B cell (primary cell): Measurements from ENCODE around the gene PHF12. TPM values are rescaled to one million over a fixed set of nuclear protein-coding genes. Genes with fewer than 3 reads are reported as not detected.

Source experiments
- ATAC-seq: fragments of 200-7000 bp; cut with Tn5 transposase; one replicate; pipeline ENCODE4 v1.10.0; 2021; ENCODE audit warnings: low read depth, mild to moderate bottlenecking, moderate number of reproducible peaks, moderate library complexity
- CTCF ChIA-PET: fragments of 350-600 bp; sonication (Branson Sonifier 250); formaldehyde crosslinking; loops from one replicate; lab custom pipeline; 2021; ENCODE audit warnings: antibody characterized with exemption, inconsistent platforms; lab: Charles Lee
- POLR2A ChIA-PET: fragments of 350-600 bp; sonication (Branson Sonifier 250); formaldehyde crosslinking; loops from one replicate; lab custom pipeline; 2021; ENCODE audit warnings: antibody characterized with exemption; lab: Charles Lee
- DNase-seq: peaks from one replicate; pipeline ENCODE4 v3.0.0; 2013
- H2AFZ ChIP-seq: 2 replicates; pipeline ENCODE4 v1.6.1; 2012; ENCODE audit warnings: mild to moderate bottlenecking, low read depth, low read length; ENCODE audit not compliant: insufficient read depth, poor library complexity, severe bottlenecking
- H3K27ac ChIP-seq, 2 donors: 1 replicate in 1 of 2; 2 replicates in 1 of 2; pipeline ENCODE4 v1.5.1; 2012 to 2013; ENCODE audit warnings: low read length in 2 of 2, mild to moderate bottlenecking in 2 of 2, moderate library complexity in 1 of 2
- H3K27me3 ChIP-seq, 4 experiments: fragments of 200-600 bp in 1 of 4; sonication (generic) in 1 of 4; replicated peaks in 1 of 4; 1 replicate in 2 of 4; 2 replicates in 2 of 4; pipeline versions ENCODE4 v1.6.1 to v1.7.0; 2013 to 2016; ENCODE audit warnings: low read length in 3 of 4, mild to moderate bottlenecking in 2 of 4, mixed read lengths in 1 of 4, moderate library complexity in 1 of 4; ENCODE audit not compliant: insufficient read depth in 4 of 4, control insufficient read depth in 3 of 4; ENCODE audit errors: control extremely low read depth in 1 of 4
- H3K36me3 ChIP-seq, 2 experiments: replicated peaks in 1 of 2; 1 replicate in 1 of 2; 2 replicates in 1 of 2; pipeline versions ENCODE4 v1.6.1 to v1.7.1; 2013; ENCODE audit warnings: low read length in 1 of 2; ENCODE audit not compliant: insufficient read depth in 2 of 2, control insufficient read depth in 1 of 2; ENCODE audit errors: control extremely low read depth in 1 of 2, extremely low read depth in 1 of 2
- H3K4me1 ChIP-seq, 2 donors: fragments of 200-600 bp in 1 of 2; sonication (generic) in 1 of 2; 1 replicate in 1 of 2; 2 replicates in 1 of 2; pipeline versions ENCODE4 v1.5.1 to v1.6.1; 2013 to 2017; ENCODE audit warnings: low read length in 2 of 2; ENCODE audit not compliant: control insufficient read depth in 2 of 2, insufficient read depth in 2 of 2
- H3K4me2 ChIP-seq: replicated peaks from 2 replicates; pipeline ENCODE3; 2012; ENCODE audit warnings: mild to moderate bottlenecking, low read depth, low read length; ENCODE audit not compliant: poor library complexity, severe bottlenecking
- H3K4me3 ChIP-seq, 5 experiments: fragments of 200-600 bp in 1 of 5; sonication (generic) in 1 of 5; 1 replicate in 3 of 5; 2 replicates in 2 of 5; pipeline versions ENCODE4 v1.5.1 to v1.7.0; 2011 to 2016; ENCODE audit warnings: low read length in 4 of 5, mild to moderate bottlenecking in 4 of 5, low read depth in 2 of 5, control low read depth in 1 of 5, moderate library complexity in 1 of 5; ENCODE audit not compliant: insufficient read depth in 1 of 5; ENCODE audit errors: control extremely low read depth in 1 of 5, extremely low read depth in 1 of 5
- H3K79me2 ChIP-seq: fragments of 200-600 bp; sonication (generic); one replicate; pipeline ENCODE4 v1.6.0; 2016; ENCODE audit warnings: low read length; ENCODE audit not compliant: control insufficient read depth, insufficient read depth
- H3K9ac ChIP-seq: fragments of 200-600 bp; sonication (generic); 2 replicates; pipeline ENCODE4 v1.6.1; 2017; ENCODE audit warnings: mild to moderate bottlenecking, low read length, moderate library complexity
- H3K9me3 ChIP-seq, 3 donors: one replicate each; pipeline versions ENCODE4 v1.6.1 to v1.7.1; 2013; ENCODE audit warnings: low read length in 2 of 3; ENCODE audit not compliant: control insufficient read depth in 2 of 3, insufficient read depth in 1 of 3; ENCODE audit errors: control extremely low read depth in 1 of 3
- H4K20me1 ChIP-seq: 2 replicates; pipeline ENCODE4 v1.6.0; 2012; ENCODE audit warnings: mild to moderate bottlenecking, low read length; ENCODE audit not compliant: insufficient read depth, control insufficient read depth, poor library complexity, severe bottlenecking
- H3K27ac Mint-ChIP-seq: one replicate; pipeline ENCODE4 v1.8.0; 2021; ENCODE audit warnings: mixed read lengths
- H3K27me3 Mint-ChIP-seq: one replicate; pipeline ENCODE4 v1.8.0; 2021; ENCODE audit warnings: mixed read lengths
- H3K4me1 Mint-ChIP-seq: one replicate; pipeline ENCODE4 v1.8.0; 2021; ENCODE audit warnings: mixed read lengths
- H3K4me3 Mint-ChIP-seq: one replicate; pipeline ENCODE4 v1.8.0; 2021; ENCODE audit warnings: mixed read lengths
- H3K9me3 Mint-ChIP-seq: one replicate; pipeline ENCODE4 v1.8.0; 2022; ENCODE audit warnings: mixed read lengths; ENCODE audit not compliant: insufficient read depth
- EZH2 ChIP-seq: IDR thresholded peaks from 2 replicates; pipeline ENCODE4 v1.6.1; 2012; ENCODE audit warnings: borderline replicate concordance, low read depth, mild to moderate bottlenecking, moderate library complexity, low read length; ENCODE audit not compliant: insufficient read depth, poor library complexity, severe bottlenecking
- WGBS: methylation state at CpG from one replicate; pipeline ENCODE4 v1.1.5; 2013; ENCODE audit warnings: missing lambda C conversion rate; ENCODE audit not compliant: insufficient coverage; 5-methylcytosine and 5-hydroxymethylcytosine counted together
- intact Hi-C: fragments of 100-400 bp; cut with micrococcal nuclease; formaldehyde crosslinking; loops from one replicate; pipeline ENCODE4 v1.10.0; 2022
- polyA plus RNA-seq: library from polyadenylated mRNA; depleted of rRNA; stranded (reverse); fragments of >200 nt; gene quantifications from 2 replicates; pipeline ENCODE4 v1.2.3, GENCODE V29; 2012
- total RNA-seq, 2 donors: library from RNA; stranded (reverse); fragments of 120-200 nt in 1 of 2; gene quantifications; 1 replicate in 1 of 2; 2 replicates in 1 of 2; pipeline versions ENCODE4 v1.2.3 to v1.2.4, GENCODE V29; 2013 to 2022
- TF ChIP-seq, protein P1 (sequence below): fragments of 200-600 bp; IDR thresholded peaks from one replicate; pipeline ENCODE4 v1.8.0; 2022; ENCODE audit warnings: antibody characterized with exemption, mild to moderate bottlenecking

The PHF12 gene
- total and polyA plus RNA-seq, 2 donors (not counting 1 experiment from before 2014, with no cell fraction given): 116 to 140 TPM

DNA sequence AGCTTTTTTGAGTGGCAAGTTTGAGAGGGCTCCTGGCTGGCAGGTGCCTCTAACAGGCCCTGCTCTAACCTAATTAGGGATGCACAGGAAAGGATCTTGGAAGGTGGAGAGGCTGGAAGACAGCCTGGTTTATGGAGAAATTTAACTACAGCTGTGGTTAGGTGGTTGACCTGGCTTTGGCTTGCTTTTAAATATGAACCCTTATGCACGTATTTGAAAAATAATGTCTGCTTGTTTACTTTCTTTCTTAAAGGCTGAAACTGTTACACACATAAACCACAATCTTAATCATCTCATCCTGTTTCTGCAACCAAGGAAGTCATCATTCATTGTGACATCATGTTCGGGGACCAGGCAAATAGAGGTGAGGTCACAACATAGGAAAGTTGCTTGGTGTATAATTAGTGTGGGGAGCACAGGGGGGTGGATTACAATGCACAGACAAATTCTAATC lies 25.4 kb downstream of the PHF12 start:
- no peaks in the 10 kb centered on the region for H3K27me3 Mint-ChIP-seq
- H4K20me1 ChIP-seq: peaks cover 46% of the 10 kb centered on the region
- ATAC-seq (peak; percentile 87), DNase-seq (peak; percentile 61)
- H3K79me2 ChIP-seq: peaks cover 81% of the 10 kb centered on the region
- H3K36me3 ChIP-seq: peaks cover 0 to 68% of the 10 kb centered on the region in 2 experiments
- H3K4me1 ChIP-seq: peaks cover 23 to 27% of the 10 kb centered on the region in 2 donors
- no peaks in the 10 kb centered on the region for H3K27me3 ChIP-seq
- H3K4me1 Mint-ChIP-seq: peaks cover 49% of the 10 kb centered on the region
- intact Hi-C loops: no loop called here
- H3K4me3 ChIP-seq: no peak overlapping the region
- ChIA-PET POLR2A (no interaction called here), CTCF (interaction anchor here (0.7 to 2.1 kb wide), 10 partner anchors 10 to 199 kb away, joined by 3 to 7 read pairs (median 4); partner anchors contain the start of genes PHF12 and TLCD1)
- TF ChIP-seq EZH2: no peak
- TF ChIP-seq, protein P1, sequence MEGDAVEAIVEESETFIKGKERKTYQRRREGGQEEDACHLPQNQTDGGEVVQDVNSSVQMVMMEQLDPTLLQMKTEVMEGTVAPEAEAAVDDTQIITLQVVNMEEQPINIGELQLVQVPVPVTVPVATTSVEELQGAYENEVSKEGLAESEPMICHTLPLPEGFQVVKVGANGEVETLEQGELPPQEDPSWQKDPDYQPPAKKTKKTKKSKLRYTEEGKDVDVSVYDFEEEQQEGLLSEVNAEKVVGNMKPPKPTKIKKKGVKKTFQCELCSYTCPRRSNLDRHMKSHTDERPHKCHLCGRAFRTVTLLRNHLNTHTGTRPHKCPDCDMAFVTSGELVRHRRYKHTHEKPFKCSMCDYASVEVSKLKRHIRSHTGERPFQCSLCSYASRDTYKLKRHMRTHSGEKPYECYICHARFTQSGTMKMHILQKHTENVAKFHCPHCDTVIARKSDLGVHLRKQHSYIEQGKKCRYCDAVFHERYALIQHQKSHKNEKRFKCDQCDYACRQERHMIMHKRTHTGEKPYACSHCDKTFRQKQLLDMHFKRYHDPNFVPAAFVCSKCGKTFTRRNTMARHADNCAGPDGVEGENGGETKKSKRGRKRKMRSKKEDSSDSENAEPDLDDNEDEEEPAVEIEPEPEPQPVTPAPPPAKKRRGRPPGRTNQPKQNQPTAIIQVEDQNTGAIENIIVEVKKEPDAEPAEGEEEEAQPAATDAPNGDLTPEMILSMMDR: no peak
- H3K27ac ChIP-seq: peak overlapping the region; percentile 63 to 74
- no peak overlapping the region for H2AFZ ChIP-seq
- H3K9ac ChIP-seq: peak overlapping the region; percentile 12
- peak overlapping the region; percentile 72 for H3K4me3 Mint-ChIP-seq
- peaks cover 2% of the 10 kb centered on the region for H3K9me3 Mint-ChIP-seq
- WGBS: no CpG with 5 or more reads among the region's 2 CpGs
- H3K9me3 ChIP-seq: no peaks in the 10 kb centered on the region
- H3K4me2 ChIP-seq: peak overlapping the region; percentile 32
- H3K27ac Mint-ChIP-seq: peak overlapping the region; percentile 89

GRCh38 chr17:28920201-28920600 lies 31.1 kb downstream of the PHF12 start:
- Histone ChIP-seq H3K27ac (no peak overlapping the region), H3K79me2 (peaks cover 28% of the 10 kb centered on the region), H3K4me3 (no peak overlapping the region), H4K20me1 (peaks cover 11% of the 10 kb centered on the region), H2AFZ (no peak overlapping the region), H3K9ac (no peak overlapping the region), H3K9me3 (no peaks in the 10 kb centered on the region), H3K4me2 (no peak overlapping the region), H3K27me3 (no peaks in the 10 kb centered on the region), H3K4me1 (no peaks in the 10 kb centered on the region), H3K36me3 (peaks cover 2 to 91% of the 10 kb centered on the region in 2 experiments)
- POLR2A ChIA-PET: no interaction called here
- H3K4me1 Mint-ChIP-seq: peaks cover 9% of the 10 kb centered on the region
- H3K9me3 Mint-ChIP-seq: no peaks in the 10 kb centered on the region
- H3K27me3 Mint-ChIP-seq: no peaks in the 10 kb centered on the region
- ATAC-seq (no peak), DNase-seq (no peak)
- CTCF ChIA-PET: interaction anchor here (1.0 to 3.1 kb wide), 2 partner anchors 155 to 157 kb away, joined by 3 to 11 read pairs; no protein-coding TSS in a partner anchor
- no peak overlapping the region for H3K27ac Mint-ChIP-seq
- intact Hi-C loops: no loop called here
- TF ChIP-seq EZH2: no peak
- TF ChIP-seq, protein P1: no peak
- H3K4me3 Mint-ChIP-seq: no peak overlapping the region
